HG03039 (cell line): ENCODE results near the gene HOXA6.

Source experiments
- ATAC-seq: cut with Tn5 transposase; IDR thresholded peaks from one replicate; pipeline ENCODE4 v1.9.1; 2021; ENCODE audit warnings: mild to moderate bottlenecking, moderate library complexity; ENCODE audit not compliant: unreplicated experiment

The HOXA6 gene

GRCh38 chr7:27185013-27185853 is 37.7 kb upstream of the HOXA6 start, which contains the start of gene HOXA11:
TSS of gene HOXA11 (minus strand) at chr7:27185232. CDS start at chr7:27185144, 88 bp downstream.
- ATAC-seq = no peak

- no peak for ATAC-seq
These were observed 36.9 kb upstream of the HOXA6 start for GRCh38 chr7:27184337-27185012.

DNA sequence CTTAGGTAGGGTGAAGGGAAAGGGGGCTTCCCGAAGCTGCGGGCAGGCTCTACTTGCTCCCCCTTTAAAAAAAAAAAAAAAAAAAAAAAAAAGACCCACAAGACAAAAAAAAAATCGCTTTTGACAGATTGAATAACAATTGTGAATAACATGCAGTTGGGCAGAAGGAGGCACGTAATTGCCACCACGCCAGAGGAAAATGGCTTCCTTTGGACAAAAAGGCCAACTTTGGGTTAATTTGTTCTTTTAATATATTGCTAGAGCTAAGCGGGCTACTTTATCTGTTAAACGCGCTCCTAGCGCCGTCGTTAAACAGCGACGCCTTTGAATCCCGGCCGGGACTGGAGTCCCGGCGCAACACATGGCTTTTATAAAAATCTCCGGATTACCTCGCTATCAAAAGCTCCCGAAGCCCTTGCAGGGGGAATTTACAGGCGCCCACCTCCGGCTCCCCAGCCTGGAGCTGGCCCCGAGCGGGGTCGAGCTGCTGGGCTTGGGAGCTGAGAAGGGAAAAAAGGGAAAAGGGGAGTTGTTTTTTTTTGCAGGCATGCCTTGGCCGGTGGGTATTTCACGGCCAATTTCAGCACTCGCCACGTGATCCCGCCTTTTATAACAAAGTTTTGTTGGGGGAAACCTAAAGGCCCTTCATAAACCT is 36.2 kb upstream of the HOXA6 start:
- ATAC-seq = no peak

- no peak for ATAC-seq
These were observed 35.5 kb upstream of the HOXA6 start for GRCh38 chr7:27182861-27183681.

DNA sequence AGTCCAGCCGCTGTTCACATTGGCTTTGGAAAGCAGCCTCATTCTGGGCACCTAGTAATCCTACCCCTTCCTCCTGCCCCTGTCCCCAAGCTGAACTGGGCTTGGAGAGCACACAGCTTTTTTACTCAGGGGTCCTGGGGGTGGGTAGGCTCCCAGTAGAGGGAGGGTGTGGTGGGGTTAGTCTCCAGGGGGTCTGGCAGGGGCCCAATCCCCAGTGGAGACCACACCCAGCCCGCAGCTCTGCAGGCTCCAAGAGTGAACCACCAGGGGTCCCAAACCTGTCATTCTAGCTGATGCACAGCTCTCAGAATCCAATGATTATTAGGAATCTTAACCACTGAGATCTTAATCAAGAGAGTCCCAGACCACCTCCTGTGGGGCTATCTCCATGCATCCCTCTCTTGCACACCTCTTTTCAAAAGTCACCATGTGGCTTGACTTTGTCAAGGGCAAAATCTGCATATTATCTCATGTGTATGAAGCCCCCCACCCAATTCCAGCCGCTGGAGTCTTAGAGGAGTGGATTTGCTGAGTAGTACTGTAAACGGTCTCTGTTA is 34.8 kb upstream of the HOXA6 start:
- no peak for ATAC-seq

- no peak for ATAC-seq
These were observed 34.3 kb upstream of the HOXA6 start for GRCh38 chr7:27181795-27182275.

GRCh38 chr7:27180431-27181420 is 33.2 kb upstream of the HOXA6 start:
- no peak for ATAC-seq

- ATAC-seq = no peak
These were observed 32.2 kb upstream of the HOXA6 start for GRCh38 chr7:27179503-27180430.

- ATAC-seq = no peak
These were observed 31.5 kb upstream of the HOXA6 start for GRCh38 chr7:27179030-27179429.

DNA sequence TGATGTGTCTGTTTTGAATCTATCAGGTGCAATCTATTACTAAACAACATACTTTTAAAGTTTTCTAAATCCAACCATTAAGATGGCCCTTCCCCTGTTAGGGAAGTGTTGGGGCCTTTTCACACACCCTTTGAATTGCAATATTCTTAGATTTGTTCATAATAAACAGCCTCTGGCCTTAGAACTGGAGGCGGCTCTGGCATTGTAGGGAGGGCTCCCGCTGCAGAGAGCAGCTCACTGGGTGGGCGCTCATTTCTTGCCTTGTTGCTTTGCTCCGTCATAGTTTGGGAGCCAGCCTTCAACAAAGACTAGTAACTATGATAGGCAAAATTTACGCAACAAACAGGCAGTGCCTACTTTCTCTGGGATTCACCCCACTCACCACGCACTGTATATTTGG is 30.8 kb upstream of the HOXA6 start:
- no peak for ATAC-seq

GRCh38 chr7:27177795-27178320 is 30.3 kb upstream of the HOXA6 start:
- ATAC-seq = no peak

GRCh38 chr7:27176962-27177794 is 29.6 kb upstream of the HOXA6 start:
- ATAC-seq = no peak

- no peak for ATAC-seq
These were observed 28.9 kb upstream of the HOXA6 start for GRCh38 chr7:27176524-27176845.

GRCh38 chr7:27175626-27176523 is 28.3 kb upstream of the HOXA6 start:
- ATAC-seq = no peak

GRCh38 chr7:27174874-27175625 is 27.5 kb upstream of the HOXA6 start:
- ATAC-seq = no peak
